Right cardiac atrium (tissue), 5 donors: ENCODE data around the gene TPRKB. TPM values are rescaled to one million over a fixed set of nuclear protein-coding genes. Genes with fewer than 3 reads are reported as not detected.
"Not testable (repeated sequence)": the region's sequence is repeated elsewhere in the genome, so short reads cannot be mapped to it uniquely, and the experiment has no call there.

ENCODE experiments used
- ATAC-seq, 2 donors: fragments of 200-7000 bp; cut with Tn5 transposase; one replicate each; pipeline versions ENCODE4 v1.8.0 to v1.9.1; 2020; ENCODE audit warnings: moderate library complexity in 2 of 2, mild to moderate bottlenecking in 1 of 2
- DNase-seq, 3 donors: peaks; one replicate each; pipeline ENCODE4 v3.0.0-alpha.2; 2020
- H3K27ac ChIP-seq: one replicate; pipeline ENCODE4 v1.5.1; 2013; ENCODE audit warnings: mild to moderate bottlenecking, low read length, control low read depth, moderate library complexity
- H3K27me3 ChIP-seq: one replicate; pipeline ENCODE4 v1.6.1; 2013; ENCODE audit not compliant: control insufficient read depth, insufficient read depth
- H3K4me1 ChIP-seq: one replicate; pipeline ENCODE4 v1.6.1; 2013; ENCODE audit warnings: low read length; ENCODE audit not compliant: control insufficient read depth, insufficient read depth
- H3K4me3 ChIP-seq: one replicate; pipeline ENCODE4 v1.5.1; 2013; ENCODE audit warnings: low read length, control low read depth
- H3K9me3 ChIP-seq: one replicate; pipeline ENCODE4 v1.6.1; 2013; ENCODE audit warnings: low read length; ENCODE audit not compliant: control insufficient read depth
- WGBS: extraction: QIAGEN DNeasy Blood & Tissue Kit; methylation state at CpG from one replicate; pipeline ENCODE4 v1.1.7; 2013; 5-methylcytosine and 5-hydroxymethylcytosine counted together
- intact Hi-C, 4 donors: fragments of 100-400 bp; cut with DNase I; formaldehyde crosslinking; loops; one replicate each; pipeline versions ENCODE4 v1.11.0 to v1.14.0; 2022 to 2023
- polyA plus RNA-seq: library from polyadenylated mRNA; stranded (reverse); fragments of 200-250 nt; gene quantifications from one replicate; pipeline ENCODE4 v1.2.3, GENCODE V29; 2013
- total RNA-seq, 4 donors: library from RNA; stranded (reverse); fragmentation: NEBNext Ultra II Directional; extraction: Animal tissue kit (Norgen Biotek cat#: 25700); gene quantifications; one replicate each; pipeline ENCODE4 v1.2.1, GENCODE V29; 2021
- donor health status: healthy with polysubstance abuse.
- donor health status: DM: no; HTN: yes; CAD: no.
- donor health status: DM: no; HTN: no; CAD: no.
- donor health status: DM: no; HTN: yes; CAD: no; lungs with severe emphysema.
- donor health status: DM: yes; HTN: yes; CAD: no.

TPRKB gene
- total and polyA plus RNA-seq, 5 donors, result 19.2 to 74.1 (median 28.9) TPM

DNA sequence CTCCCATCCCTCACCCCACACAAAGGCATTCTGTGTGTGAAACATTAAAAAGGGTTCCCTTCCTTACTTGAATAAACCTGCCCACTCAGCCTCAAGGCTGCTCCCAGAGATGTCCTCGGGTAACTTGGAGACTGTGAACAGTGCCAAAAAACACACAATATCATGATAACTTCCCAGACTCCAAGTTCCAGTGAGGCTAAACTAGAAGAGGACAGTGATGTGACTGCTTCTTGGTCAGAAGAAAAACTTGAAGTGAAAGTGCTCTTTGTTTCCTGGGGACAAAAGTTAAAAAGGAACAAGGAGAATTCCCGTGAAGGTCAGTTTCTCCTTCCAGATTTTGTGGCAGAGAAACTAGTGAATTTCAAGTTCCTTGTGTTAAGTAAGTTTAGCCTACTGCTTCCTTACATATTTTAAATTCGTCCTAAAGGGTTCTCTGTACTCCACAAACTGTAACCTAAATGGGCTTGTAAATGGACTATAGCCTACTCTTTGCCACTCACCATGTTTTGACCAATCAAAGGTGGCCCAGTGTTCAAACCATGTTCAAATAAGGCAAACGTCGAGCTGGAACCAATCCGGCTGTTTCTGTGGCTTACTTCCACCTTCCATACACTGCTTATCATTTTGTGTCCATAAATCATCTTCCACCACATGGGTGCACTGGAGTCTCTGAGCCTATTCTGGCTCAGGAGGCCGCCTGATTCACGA is 20.4 kb downstream of the TPRKB start:
- Histone ChIP-seq H3K27ac (peak overlapping the region; percentile 36), H3K9me3 (no peaks in the 10 kb centered on the region), H3K27me3 (no peaks in the 10 kb centered on the region), H3K4me3 (peak overlapping the region; percentile 6), H3K4me1 (no peaks in the 10 kb centered on the region)
- intact Hi-C loops, result no loop called here
- DNase-seq (peak in 2 of 3 donors; percentile 46 to 50), ATAC-seq (peak; percentile 82 to 88)
- WGBS, result 26% methylated on average over 8 of the region's 8 CpGs

DNA sequence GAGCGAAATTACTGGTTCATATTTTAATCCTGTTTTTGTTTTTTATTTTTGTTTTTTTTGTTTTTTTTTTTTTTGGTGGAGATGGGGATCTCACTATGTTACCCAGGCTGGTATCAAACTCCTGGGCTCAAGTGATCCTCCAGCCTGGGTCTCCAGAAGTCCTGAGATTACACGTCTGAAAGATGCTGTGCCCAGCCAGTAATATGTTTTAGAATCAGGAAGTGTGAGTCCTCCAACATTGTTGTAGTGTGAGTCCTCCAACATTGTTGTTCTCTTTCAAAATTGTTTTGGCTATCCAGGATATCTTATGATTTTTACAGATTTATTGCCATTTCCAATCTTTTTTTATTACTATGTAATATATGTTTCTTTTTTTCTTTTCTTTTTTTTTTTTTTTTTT is 23.1 kb downstream of the TPRKB start:
- Histone ChIP-seq H3K27ac (no peak overlapping the region), H3K4me3 (no peak overlapping the region), H3K9me3 (no peaks in the 10 kb centered on the region), H3K27me3 (no peaks in the 10 kb centered on the region), H3K4me1 (no peaks in the 10 kb centered on the region)
- WGBS, result 74% methylated on average over 2 of the region's 2 CpGs
- DNase-seq (no peak), ATAC-seq (no peak)
- intact Hi-C loops, result no loop called here

DNA sequence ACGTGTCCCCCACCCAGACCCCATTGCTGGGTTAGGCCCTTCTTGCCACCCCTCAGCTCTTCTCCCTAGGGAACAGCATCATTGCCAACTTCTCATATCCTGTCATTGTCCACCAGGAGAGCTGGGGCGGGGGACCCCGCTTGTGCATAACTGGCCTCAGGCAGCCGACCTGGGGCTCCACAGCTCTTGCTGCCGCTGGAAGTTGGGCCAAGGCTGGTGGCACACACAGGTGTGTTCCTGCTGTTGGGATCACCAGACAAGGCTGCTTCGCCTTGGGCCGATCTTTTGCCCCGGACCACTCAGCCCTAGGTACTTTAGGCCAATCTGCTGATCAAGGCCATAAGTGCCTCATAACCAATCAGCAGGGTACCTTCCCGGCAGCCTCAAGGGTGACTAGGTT is 28.6 kb downstream of the TPRKB start:
- intact Hi-C loops, result no loop called here
- Histone ChIP-seq H3K27me3 (no peaks in the 10 kb centered on the region), H3K27ac (no peak overlapping the region), H3K4me1 (no peaks in the 10 kb centered on the region), H3K9me3 (no peaks in the 10 kb centered on the region), H3K4me3 (no peak overlapping the region)
- ATAC-seq (no peak), DNase-seq (peak in 1 of 3 donors; percentile 41)
- 95% methylated on average over 9 of the region's 9 CpGs for WGBS

DNA sequence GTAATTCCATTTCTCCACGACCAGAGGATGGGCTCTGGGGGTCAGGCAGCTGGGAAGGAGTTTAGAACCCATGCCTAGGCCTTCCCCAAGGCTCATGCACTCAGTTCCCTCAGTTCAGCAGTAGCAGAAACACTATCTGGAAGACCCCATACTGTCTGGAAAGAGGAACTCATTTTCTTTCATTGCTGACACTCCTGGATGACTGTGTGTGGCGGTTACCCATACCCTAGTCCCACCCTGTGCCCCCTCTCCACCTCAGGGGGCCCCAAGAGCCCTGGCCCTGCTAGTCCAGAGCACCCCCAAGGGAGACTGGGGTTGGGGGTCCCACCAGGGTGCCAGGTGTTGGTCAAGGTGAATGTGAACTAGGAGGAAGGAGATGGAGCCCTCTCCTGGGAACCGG is 29.5 kb downstream of the TPRKB start:
- intact Hi-C loops, result no loop called here
- WGBS, result 78% methylated on average over 3 of the region's 3 CpGs
- Histone ChIP-seq H3K27me3 (no peaks in the 10 kb centered on the region), H3K4me3 (no peak overlapping the region), H3K9me3 (no peaks in the 10 kb centered on the region), H3K27ac (no peak overlapping the region), H3K4me1 (no peaks in the 10 kb centered on the region)
- no peak for DNase-seq
- ATAC-seq, result no peak

DNA sequence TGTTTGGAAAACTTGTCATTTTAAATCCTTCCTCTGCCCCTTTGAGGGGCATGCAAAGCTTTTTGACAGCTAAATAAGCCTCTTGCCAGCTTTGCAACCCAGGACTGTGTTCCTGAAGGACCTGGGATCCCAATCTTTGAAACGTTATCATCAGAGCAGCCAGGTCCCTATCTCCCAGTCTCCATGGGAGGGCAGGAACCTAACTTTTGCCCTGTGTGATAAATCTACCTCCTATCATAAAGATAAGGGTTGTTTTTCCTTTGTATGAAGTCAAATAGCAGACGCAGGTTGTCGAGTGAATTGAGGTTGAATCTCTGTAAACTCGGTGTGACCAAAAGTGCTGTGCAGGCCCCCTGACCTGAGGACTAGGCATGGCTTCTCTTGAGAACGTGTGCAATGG is 30.1 kb downstream of the TPRKB start:
- ATAC-seq (no peak), DNase-seq (no peak)
- no peak overlapping the region for H3K4me3 ChIP-seq
- no peaks in the 10 kb centered on the region for H3K4me1 ChIP-seq
- H3K27ac ChIP-seq, result no peak overlapping the region
- no peaks in the 10 kb centered on the region for H3K9me3 ChIP-seq
- no peaks in the 10 kb centered on the region for H3K27me3 ChIP-seq
- WGBS, result 40% methylated on average over 5 of the region's 5 CpGs
- intact Hi-C loops, result no loop called here

DNA sequence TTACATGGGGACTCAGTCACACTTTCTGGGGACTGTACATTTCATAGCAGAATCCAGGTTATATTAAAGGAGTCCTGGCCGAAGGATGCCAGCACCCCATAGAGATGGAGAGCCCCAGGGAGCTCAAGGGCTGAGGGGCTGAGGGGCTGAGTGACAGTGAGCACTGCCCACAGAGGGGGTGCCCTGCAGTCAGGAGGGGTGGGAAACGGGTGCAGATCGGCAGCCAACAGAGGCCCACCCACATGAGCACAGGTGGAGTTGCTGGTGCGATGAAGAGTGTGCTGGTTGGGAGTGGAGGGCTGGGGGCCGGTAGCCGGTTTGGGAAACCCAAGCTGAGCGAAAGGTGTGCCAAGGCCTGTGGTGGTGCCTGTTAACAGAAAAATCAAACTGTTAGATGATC is 32.1 kb downstream of the TPRKB start:
- WGBS, result 96% methylated on average over 7 of the region's 7 CpGs
- no peaks in the 10 kb centered on the region for H3K27me3 ChIP-seq
- no peaks in the 10 kb centered on the region for H3K4me1 ChIP-seq
- no peak overlapping the region for H3K4me3 ChIP-seq
- H3K27ac ChIP-seq, result no peak overlapping the region
- ATAC-seq (no peak), DNase-seq (no peak)
- intact Hi-C loops, result no loop called here
- no peaks in the 10 kb centered on the region for H3K9me3 ChIP-seq

DNA sequence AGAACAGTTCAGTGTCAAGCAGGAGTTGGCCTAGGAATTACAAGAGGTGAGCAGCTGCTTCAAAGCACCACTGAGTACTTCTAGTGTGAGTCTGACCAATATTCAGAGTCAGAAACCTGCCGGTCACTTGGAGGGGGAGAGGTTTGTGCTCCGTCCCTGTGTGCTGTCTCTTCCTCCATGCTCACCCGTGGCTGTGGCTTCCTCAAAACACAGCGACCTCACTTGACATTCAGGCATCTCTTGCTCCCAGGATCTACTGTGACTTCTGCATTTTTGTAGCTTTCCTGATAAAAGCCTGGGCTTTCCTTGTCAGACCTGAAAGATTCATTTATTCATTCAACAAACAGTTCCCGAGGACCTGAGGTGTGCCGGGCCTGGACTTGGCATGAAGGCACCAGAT is 32.9 kb downstream of the TPRKB start:
- intact Hi-C loops, result no loop called here
- Histone ChIP-seq H3K4me3 (no peak overlapping the region), H3K9me3 (no peaks in the 10 kb centered on the region), H3K4me1 (no peaks in the 10 kb centered on the region), H3K27ac (no peak overlapping the region), H3K27me3 (no peaks in the 10 kb centered on the region)
- ATAC-seq (no peak), DNase-seq (no peak)
- 59% methylated on average over 6 of the region's 6 CpGs for WGBS

DNA sequence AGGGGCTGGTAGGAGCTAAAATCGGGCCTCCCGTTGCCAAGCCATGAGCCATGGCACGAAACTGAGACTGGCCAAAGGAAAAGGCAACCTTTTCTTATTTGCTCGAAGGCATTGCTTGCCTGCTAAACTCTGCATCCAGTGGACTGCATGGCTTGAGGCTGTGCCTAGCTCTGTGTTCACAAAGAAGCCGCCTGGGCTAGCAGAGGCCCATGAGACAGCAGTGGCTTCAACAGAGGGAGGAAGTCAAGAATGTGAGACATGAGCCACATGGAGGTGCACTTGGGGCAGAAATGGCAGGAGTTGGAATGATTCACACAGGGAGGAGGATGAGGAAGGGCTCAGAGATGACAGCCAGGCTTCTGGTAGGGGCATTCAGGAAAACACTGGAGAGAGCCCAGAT is 33.5 kb downstream of the TPRKB start:
- Histone ChIP-seq H3K27ac (no peak overlapping the region), H3K4me3 (no peak overlapping the region), H3K4me1 (no peaks in the 10 kb centered on the region), H3K27me3 (no peaks in the 10 kb centered on the region), H3K9me3 (no peaks in the 10 kb centered on the region)
- intact Hi-C loops, result no loop called here
- no peak for ATAC-seq
- no peak for DNase-seq
- WGBS, result 84% methylated on average over 5 of the region's 5 CpGs

DNA sequence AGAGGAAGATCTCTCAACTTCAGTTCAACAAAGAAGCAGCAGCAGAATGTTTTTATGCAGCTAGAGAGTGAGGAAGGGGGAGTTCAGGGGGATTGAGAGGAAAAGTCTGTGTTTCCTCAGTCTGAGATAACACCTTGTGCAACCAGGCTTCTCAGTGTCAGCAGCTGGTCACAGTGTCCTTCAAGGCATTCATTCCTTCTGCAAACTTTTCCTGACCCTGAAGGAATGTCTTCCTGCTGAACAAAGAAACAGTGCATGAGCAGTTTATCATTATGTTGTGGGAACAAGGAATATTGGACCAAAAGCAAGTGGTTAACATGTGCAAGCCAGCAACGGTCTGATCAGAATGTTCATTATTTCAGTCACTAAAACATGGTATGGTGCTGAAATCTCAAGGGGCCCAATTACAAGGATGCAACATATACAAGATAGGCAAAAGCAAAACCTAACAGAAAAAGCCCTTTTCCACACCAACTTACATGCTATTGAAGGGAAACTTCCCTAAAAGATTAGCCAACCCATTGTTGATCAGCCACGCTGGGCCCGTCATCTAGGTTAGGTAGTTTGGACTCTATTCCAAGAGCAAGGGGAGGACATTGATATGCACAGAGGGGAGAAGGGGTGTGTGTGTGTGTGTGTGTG is 34.2 kb downstream of the TPRKB start:
- WGBS, result 41% methylated on average over 3 of the region's 3 CpGs
- H3K4me3 ChIP-seq, H3K9me3 ChIP-seq, H3K27me3 ChIP-seq, H3K4me1 ChIP-seq, intact Hi-C loops, H3K27ac ChIP-seq, DNase-seq: not testable (repeated sequence)
- peak; percentile 56 to 60 for ATAC-seq

DNA sequence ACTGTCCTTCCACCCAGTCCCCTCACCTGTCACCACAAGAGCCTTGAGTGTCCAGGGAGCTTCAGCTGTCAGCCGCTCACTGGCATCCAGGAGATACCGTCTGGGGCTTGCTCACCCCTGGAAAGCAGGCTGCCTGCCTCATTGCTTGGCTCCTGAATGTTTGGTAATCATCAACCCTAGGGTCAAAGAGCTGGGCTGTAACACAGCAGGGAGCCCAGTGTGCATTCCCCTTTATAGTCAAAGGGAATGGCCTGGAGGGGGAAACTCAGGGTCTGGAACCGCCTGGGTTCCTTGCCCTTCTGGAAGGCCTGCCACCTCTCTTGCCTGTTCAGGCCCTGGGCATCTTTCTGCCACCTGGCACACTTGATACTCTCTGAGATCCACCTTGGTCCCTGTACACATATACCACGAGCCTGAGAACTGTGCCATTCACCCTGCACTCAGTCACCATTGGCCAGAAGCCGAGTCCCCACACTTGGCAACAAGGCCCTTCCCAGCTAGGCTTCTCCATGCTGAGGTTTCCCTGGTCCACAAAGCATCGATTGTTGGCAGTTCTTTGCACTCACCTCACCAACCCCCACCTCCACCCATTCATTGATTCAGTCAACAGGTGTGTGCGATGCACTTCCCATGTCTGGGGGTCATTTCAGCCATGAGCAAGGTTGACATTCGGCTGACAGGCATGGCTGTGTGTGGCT is 35.0 kb downstream of the TPRKB start:
- no peaks in the 10 kb centered on the region for H3K27me3 ChIP-seq
- peak overlapping the region; percentile 8 for H3K27ac ChIP-seq
- H3K4me1 ChIP-seq, result no peaks in the 10 kb centered on the region
- H3K4me3 ChIP-seq, result no peak overlapping the region
- ATAC-seq, result no peak
- WGBS, result 59% methylated on average over 8 of the region's 8 CpGs
- no peak for DNase-seq
- H3K9me3 ChIP-seq, result no peaks in the 10 kb centered on the region
- intact Hi-C loops, result no loop called here

DNA sequence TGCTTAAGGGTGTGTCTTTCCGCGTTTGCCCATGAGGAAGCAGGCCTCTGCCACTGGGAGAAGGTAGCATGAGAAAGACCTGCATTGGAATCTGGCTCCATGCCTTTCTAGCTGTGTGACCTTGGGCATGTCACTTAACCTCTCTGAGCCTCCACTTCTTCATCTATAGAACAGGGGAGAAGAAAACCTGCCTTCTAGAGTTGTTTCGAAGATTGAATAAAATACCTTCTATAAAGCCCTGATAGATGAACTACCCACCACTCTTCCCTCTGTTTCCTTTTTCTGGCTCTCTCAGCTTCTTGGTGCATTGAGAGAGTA is 35.7 kb downstream of the TPRKB start:
- H3K4me3 ChIP-seq, DNase-seq, intact Hi-C loops, ATAC-seq, H3K27me3 ChIP-seq, H3K4me1 ChIP-seq, H3K9me3 ChIP-seq, H3K27ac ChIP-seq: not testable (repeated sequence)
- WGBS, result 58% methylated on average over 3 of the region's 3 CpGs
